HG03457 (cell line): ENCODE measurements around the gene SRGAP2C.
"Not testable (repeated sequence)": the region's sequence is repeated elsewhere in the genome, so short reads cannot be mapped to it uniquely, and the experiment has no call there.

Source experiments
- ATAC-seq: cut with Tn5 transposase; IDR thresholded peaks from one replicate; pipeline ENCODE4 v1.9.1; 2021; ENCODE audit warnings: moderate number of reproducible peaks; ENCODE audit not compliant: unreplicated experiment

The SRGAP2C gene

GRCh38 chr1:121275435-121275834 is 90.7 kb downstream of the SRGAP2C start:
- ATAC-seq: not testable (repeated sequence)

- not testable (repeated sequence) for ATAC-seq
These were observed 93.4 kb downstream of the SRGAP2C start for GRCh38 chr1:121278202-121278601.

- not testable (repeated sequence) for ATAC-seq
These were observed 94.2 kb downstream of the SRGAP2C start for GRCh38 chr1:121278777-121279547.

- not testable (repeated sequence) for ATAC-seq
These were observed 94.7 kb downstream of the SRGAP2C start for GRCh38 chr1:121279548-121279898.

GRCh38 chr1:121280699-121281317 is 96.0 kb downstream of the SRGAP2C start:
- ATAC-seq: not testable (repeated sequence)

GRCh38 chr1:121281480-121281879 is 96.7 kb downstream of the SRGAP2C start:
- ATAC-seq: not testable (repeated sequence)

- not testable (repeated sequence) for ATAC-seq
These were observed 98.9 kb downstream of the SRGAP2C start for GRCh38 chr1:121283587-121284180.

GRCh38 chr1:121292590-121292989 is 107.8 kb downstream of the SRGAP2C start:
- ATAC-seq: not testable (repeated sequence)

- ATAC-seq: not testable (repeated sequence)
These were observed 108.8 kb downstream of the SRGAP2C start for GRCh38 chr1:121293263-121294204.

GRCh38 chr1:121294205-121294570 is 109.4 kb downstream of the SRGAP2C start:
- not testable (repeated sequence) for ATAC-seq

GRCh38 chr1:121296563-121296962 is 111.8 kb downstream of the SRGAP2C start:
- ATAC-seq: not testable (repeated sequence)

GRCh38 chr1:121298529-121298928 is 113.8 kb downstream of the SRGAP2C start:
- ATAC-seq: not testable (repeated sequence)

GRCh38 chr1:121299514-121300149 is 114.9 kb downstream of the SRGAP2C start:
- ATAC-seq: not testable (repeated sequence)

- not testable (repeated sequence) for ATAC-seq
These were observed 117.1 kb downstream of the SRGAP2C start for GRCh38 chr1:121301876-121302275.

GRCh38 chr1:121307759-121308158 is 123.0 kb downstream of the SRGAP2C start:
- not testable (repeated sequence) for ATAC-seq

GRCh38 chr1:121315509-121315908 is 130.7 kb downstream of the SRGAP2C start:
- not testable (repeated sequence) for ATAC-seq

- not testable (repeated sequence) for ATAC-seq
These were observed 131.3 kb downstream of the SRGAP2C start for GRCh38 chr1:121316081-121316480.

GRCh38 chr1:121317491-121318468 is 133.0 kb downstream of the SRGAP2C start:
- ATAC-seq: not testable (repeated sequence)

- not testable (repeated sequence) for ATAC-seq
These were observed 133.9 kb downstream of the SRGAP2C start for GRCh38 chr1:121318687-121319086.
